HepG2 (cell line): ENCODE measurements around the gene ARHGAP35.

ENCODE experiments used
- ZFP90 ChIP-seq: sonication (generic); formaldehyde crosslinking; IDR thresholded peaks from 2 replicates; pipeline ENCODE4 v1.8.0; 2022; ENCODE audit warnings: missing genetic modification reagents, mild to moderate bottlenecking, inconsistent platforms, borderline replicate concordance
- TF ChIP-seq, protein P1 (sequence below): sonication (generic); formaldehyde crosslinking; IDR thresholded peaks from 2 replicates; pipeline ENCODE4 v1.5.0; 2020; ENCODE audit warnings: mild to moderate bottlenecking, missing genetic modification reagents, moderate library complexity

DNA sequence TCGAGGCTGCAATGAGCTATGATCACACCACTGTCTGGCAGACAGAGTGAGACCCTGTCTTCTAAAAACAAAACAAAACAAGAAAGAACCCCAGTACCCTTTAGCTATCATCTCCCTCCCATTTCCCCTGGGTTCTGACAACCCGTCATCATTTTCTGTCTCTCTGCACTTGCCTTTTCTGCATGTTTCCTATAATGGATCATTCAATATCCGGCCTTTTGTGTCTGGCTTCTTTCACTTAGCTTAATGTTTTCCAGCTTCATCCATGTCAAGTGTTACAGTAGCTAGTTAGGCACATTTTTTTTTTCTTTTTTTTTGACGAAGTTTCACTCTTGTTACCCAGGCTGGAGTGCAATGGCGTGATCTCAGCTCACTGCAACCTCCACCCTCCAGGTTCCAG is 26.7 kb upstream of the ARHGAP35 start:
- no peak for TF ChIP-seq ZFP90 (CRISPR knock-in tag)
- TF ChIP-seq, protein P1, sequence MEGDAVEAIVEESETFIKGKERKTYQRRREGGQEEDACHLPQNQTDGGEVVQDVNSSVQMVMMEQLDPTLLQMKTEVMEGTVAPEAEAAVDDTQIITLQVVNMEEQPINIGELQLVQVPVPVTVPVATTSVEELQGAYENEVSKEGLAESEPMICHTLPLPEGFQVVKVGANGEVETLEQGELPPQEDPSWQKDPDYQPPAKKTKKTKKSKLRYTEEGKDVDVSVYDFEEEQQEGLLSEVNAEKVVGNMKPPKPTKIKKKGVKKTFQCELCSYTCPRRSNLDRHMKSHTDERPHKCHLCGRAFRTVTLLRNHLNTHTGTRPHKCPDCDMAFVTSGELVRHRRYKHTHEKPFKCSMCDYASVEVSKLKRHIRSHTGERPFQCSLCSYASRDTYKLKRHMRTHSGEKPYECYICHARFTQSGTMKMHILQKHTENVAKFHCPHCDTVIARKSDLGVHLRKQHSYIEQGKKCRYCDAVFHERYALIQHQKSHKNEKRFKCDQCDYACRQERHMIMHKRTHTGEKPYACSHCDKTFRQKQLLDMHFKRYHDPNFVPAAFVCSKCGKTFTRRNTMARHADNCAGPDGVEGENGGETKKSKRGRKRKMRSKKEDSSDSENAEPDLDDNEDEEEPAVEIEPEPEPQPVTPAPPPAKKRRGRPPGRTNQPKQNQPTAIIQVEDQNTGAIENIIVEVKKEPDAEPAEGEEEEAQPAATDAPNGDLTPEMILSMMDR (CRISPR knock-in tag): no peak
